ENCODE measurements around the gene PTPN22.

PTPN22 gene

GRCh38 chr1:113887402-113888175, 16.1 kb upstream of the PTPN22 start, which contains the start of gene BCL2L15:
TSS of gene BCL2L15 (minus strand) at chr1:113887581. CDS start at chr1:113887375, 206 bp downstream.
- DNase-seq (ENCODE audit: low spot score), result no peak

GRCh38 chr1:113886417-113887401, 15.2 kb upstream of the PTPN22 start:
- DNase-seq (ENCODE audit: low spot score), result no peak

GRCh38 chr1:113881661-113882060, 10.1 kb upstream of the PTPN22 start:
- no peak for DNase-seq (ENCODE audit: low spot score)

GRCh38 chr1:113879739-113880038, 8.2 kb upstream of the PTPN22 start:
- no peak for DNase-seq (ENCODE audit: low spot score)

- DNase-seq (ENCODE audit: low spot score), result no peak
Observed at GRCh38 chr1:113876176-113876575, 4.7 kb upstream of the PTPN22 start.

- DNase-seq (ENCODE audit: low spot score), result peak; percentile 43
Observed at GRCh38 chr1:113875714-113876113, 4.2 kb upstream of the PTPN22 start.

GRCh38 chr1:113874012-113874879, 2.7 kb upstream of the PTPN22 start:
- peak; percentile 4 for DNase-seq (ENCODE audit: low spot score)

GRCh38 chr1:113872219-113872935, 865 bp upstream of the PTPN22 start:
- DNase-seq (ENCODE audit: low spot score), result no peak

- DNase-seq (ENCODE audit: low spot score), result no peak
Observed at GRCh38 chr1:113870778-113871177, 734 bp downstream of the PTPN22 start.

- DNase-seq (ENCODE audit: low spot score), result no peak
Observed at GRCh38 chr1:113868387-113869083, 3.0 kb downstream of the PTPN22 start.

GRCh38 chr1:113861641-113862040, 9.9 kb downstream of the PTPN22 start:
- no peak for DNase-seq (ENCODE audit: low spot score)

- DNase-seq (ENCODE audit: low spot score), result no peak
Observed at GRCh38 chr1:113860891-113861290, 10.6 kb downstream of the PTPN22 start.

- peak; percentile 19 for DNase-seq (ENCODE audit: low spot score)
Observed at GRCh38 chr1:113859478-113860175, 11.9 kb downstream of the PTPN22 start.

GRCh38 chr1:113858982-113859381, 12.5 kb downstream of the PTPN22 start:
- no peak for DNase-seq (ENCODE audit: low spot score)

GRCh38 chr1:113858418-113858817, 13.1 kb downstream of the PTPN22 start:
- no peak for DNase-seq (ENCODE audit: low spot score)

GRCh38 chr1:113857776-113858175, 13.7 kb downstream of the PTPN22 start:
- no peak for DNase-seq (ENCODE audit: low spot score)

GRCh38 chr1:113856401-113856790, 15.1 kb downstream of the PTPN22 start:
- DNase-seq (ENCODE audit: low spot score), result no peak

- DNase-seq (ENCODE audit: low spot score), result no peak
Observed at GRCh38 chr1:113855630-113856400, 15.7 kb downstream of the PTPN22 start.

- DNase-seq (ENCODE audit: low spot score), result no peak
Observed at GRCh38 chr1:113854234-113854633, 17.3 kb downstream of the PTPN22 start.
